Keratinocyte (primary cell): ENCODE measurements around the gene KCNQ1OT1.

Experiments
- EZH2 ChIP-seq: IDR thresholded peaks from one replicate; pipeline ENCODE4 v1.6.1; 2012; ENCODE audit warnings: inconsistent platforms, mild to moderate bottlenecking, low read length, moderate library complexity
- TF ChIP-seq, protein P1 (sequence below), 3 experiments: IDR thresholded peaks in 1 of 3; conservative IDR thresholded peaks in 1 of 3; optimal IDR thresholded peaks in 1 of 3; 2 replicates in 2 of 3; 3 replicates in 1 of 3; pipeline versions ENCODE3 to v1.5.1; 2011; ENCODE audit warnings: low read length in 3 of 3, mild to moderate bottlenecking in 3 of 3, moderate library complexity in 2 of 3, control low read depth in 1 of 3, inconsistent platforms in 1 of 3; ENCODE audit not compliant: insufficient read depth in 2 of 3; ENCODE audit errors: extremely low read depth in 1 of 3

DNA sequence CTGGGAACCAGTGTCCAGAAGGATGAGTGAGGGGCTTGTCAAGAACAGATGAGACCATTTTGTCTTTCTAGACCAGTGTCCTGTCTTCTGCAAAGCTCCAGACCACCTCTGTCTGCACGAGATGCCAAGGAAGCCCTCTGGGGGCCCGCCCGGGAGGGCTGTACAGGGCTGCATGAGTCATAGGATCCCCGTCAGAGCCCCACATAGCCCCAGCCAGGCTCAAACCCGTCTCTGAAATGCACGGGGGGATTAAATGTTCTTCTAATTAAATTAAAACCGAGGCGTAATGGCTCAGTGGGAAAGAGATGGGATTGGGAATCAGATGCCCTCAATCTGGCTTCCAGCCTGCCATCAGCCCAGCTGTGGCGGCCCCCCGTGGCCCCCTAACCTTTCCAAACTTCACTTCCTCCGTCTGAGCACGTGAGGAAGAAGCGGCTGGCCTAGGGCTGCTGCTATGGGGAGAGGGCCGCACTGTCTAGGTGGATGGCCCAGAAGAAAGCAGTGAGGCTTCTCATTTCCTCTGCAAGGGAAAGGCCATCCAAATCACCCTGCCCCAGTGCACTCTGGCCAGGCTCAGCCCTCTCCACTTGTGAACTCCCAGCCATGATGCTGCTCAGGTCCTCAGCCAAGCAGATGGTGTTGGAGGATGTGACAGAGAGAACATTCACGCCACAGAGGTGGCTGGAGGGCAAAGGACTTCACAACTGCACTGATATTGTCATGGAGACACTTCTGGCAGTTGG is 32.8 kb downstream of the KCNQ1OT1 start:
- TF ChIP-seq, protein P1, sequence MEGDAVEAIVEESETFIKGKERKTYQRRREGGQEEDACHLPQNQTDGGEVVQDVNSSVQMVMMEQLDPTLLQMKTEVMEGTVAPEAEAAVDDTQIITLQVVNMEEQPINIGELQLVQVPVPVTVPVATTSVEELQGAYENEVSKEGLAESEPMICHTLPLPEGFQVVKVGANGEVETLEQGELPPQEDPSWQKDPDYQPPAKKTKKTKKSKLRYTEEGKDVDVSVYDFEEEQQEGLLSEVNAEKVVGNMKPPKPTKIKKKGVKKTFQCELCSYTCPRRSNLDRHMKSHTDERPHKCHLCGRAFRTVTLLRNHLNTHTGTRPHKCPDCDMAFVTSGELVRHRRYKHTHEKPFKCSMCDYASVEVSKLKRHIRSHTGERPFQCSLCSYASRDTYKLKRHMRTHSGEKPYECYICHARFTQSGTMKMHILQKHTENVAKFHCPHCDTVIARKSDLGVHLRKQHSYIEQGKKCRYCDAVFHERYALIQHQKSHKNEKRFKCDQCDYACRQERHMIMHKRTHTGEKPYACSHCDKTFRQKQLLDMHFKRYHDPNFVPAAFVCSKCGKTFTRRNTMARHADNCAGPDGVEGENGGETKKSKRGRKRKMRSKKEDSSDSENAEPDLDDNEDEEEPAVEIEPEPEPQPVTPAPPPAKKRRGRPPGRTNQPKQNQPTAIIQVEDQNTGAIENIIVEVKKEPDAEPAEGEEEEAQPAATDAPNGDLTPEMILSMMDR (optimal IDR thresholded peaks at IDR 0.05 in 1 of 3, IDR thresholded peaks at IDR 0.05 in 1 of 3, conservative IDR thresholded peaks at IDR 0.05 in 1 of 3; ENCODE audit: extremely low read depth in 1 of 3, insufficient read depth in 2 of 3, low read length in 3 of 3): no peak
- TF ChIP-seq EZH2: no peak
